Cardiac fibroblast (primary cell): ENCODE results near the gene GNB2.
"Not testable (repeated sequence)": the region's sequence is repeated elsewhere in the genome, so short reads cannot be mapped to it uniquely, and the experiment has no call there.

Source experiments
- DNase-seq, 2 donors: peaks; one replicate each; pipeline versions ENCODE4 v3.0.0 to v3.0.0-alpha.2; 2010; ENCODE audit warnings: low read depth in 2 of 2
- H3K4me3 ChIP-seq, 2 donors: replicated peaks in 1 of 2; 1 replicate in 1 of 2; 2 replicates in 1 of 2; pipeline ENCODE4 v1.5.1; 2011; ENCODE audit warnings: low read depth in 2 of 2, low read length in 2 of 2, mild to moderate bottlenecking in 2 of 2, moderate library complexity in 1 of 2
- TF ChIP-seq, protein P1 (sequence below): IDR thresholded peaks from one replicate; pipeline ENCODE4 v1.5.1; 2011; ENCODE audit warnings: low read depth, mild to moderate bottlenecking, low read length, inconsistent platforms

Gene GNB2

DNA sequence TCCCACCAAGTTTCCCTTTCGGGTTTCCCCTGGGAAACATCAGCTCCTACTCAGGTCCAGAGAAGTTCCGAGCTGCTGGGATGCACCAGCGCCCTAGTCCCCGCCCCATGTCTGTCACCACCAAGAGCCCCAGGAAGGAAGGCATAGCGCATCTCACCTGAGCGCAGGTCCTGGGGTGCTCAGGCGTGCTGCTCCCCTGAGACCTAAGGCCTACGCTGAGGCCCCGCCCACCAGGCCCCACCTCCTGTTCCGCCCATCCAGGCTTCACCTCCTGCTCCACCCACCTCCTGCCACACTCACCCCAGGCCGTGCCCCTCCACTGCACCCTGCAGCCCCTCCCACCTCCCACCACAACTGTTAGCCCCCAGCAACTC lies 31.0 kb upstream of the GNB2 start:
- no peak overlapping the region for H3K4me3 ChIP-seq
- TF ChIP-seq, protein P1, sequence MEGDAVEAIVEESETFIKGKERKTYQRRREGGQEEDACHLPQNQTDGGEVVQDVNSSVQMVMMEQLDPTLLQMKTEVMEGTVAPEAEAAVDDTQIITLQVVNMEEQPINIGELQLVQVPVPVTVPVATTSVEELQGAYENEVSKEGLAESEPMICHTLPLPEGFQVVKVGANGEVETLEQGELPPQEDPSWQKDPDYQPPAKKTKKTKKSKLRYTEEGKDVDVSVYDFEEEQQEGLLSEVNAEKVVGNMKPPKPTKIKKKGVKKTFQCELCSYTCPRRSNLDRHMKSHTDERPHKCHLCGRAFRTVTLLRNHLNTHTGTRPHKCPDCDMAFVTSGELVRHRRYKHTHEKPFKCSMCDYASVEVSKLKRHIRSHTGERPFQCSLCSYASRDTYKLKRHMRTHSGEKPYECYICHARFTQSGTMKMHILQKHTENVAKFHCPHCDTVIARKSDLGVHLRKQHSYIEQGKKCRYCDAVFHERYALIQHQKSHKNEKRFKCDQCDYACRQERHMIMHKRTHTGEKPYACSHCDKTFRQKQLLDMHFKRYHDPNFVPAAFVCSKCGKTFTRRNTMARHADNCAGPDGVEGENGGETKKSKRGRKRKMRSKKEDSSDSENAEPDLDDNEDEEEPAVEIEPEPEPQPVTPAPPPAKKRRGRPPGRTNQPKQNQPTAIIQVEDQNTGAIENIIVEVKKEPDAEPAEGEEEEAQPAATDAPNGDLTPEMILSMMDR, result no peak
- DNase-seq, result no peak

DNA sequence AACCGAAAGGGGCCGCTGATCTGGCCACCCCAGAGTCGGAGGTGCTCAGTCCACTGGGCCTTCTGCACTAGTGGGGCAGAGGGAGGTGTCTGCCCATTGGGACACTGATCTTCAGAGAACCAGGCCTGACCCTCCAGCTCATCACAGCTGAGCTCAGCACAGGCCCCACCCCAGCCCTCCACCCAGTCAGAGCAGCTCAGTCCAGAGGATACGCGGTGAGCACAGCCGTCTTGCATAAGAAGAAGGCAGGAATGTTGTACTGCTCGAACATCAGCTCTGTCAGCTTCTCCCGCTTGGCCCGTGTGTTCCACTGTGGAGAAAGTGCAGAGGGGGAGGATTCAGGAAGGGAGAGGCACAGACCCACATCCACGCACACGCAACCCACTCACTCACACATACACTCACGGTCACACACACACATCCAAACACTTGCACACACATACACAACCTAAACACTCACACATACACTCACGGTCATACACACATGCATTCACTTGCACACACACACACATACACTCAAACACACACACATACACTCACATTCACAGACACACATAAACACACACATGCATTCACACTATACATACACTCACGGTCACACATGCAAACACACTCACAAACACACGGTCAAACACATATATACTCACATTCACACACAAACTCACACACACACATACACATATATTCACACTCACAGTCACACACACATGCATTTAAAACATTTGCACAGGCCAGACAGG lies 23.5 kb upstream of the GNB2 start:
- TF ChIP-seq, protein P1, result no peak
- H3K4me3 ChIP-seq, result no peak overlapping the region
- DNase-seq, result peak in 1 of 2 donors; percentile 16

DNA sequence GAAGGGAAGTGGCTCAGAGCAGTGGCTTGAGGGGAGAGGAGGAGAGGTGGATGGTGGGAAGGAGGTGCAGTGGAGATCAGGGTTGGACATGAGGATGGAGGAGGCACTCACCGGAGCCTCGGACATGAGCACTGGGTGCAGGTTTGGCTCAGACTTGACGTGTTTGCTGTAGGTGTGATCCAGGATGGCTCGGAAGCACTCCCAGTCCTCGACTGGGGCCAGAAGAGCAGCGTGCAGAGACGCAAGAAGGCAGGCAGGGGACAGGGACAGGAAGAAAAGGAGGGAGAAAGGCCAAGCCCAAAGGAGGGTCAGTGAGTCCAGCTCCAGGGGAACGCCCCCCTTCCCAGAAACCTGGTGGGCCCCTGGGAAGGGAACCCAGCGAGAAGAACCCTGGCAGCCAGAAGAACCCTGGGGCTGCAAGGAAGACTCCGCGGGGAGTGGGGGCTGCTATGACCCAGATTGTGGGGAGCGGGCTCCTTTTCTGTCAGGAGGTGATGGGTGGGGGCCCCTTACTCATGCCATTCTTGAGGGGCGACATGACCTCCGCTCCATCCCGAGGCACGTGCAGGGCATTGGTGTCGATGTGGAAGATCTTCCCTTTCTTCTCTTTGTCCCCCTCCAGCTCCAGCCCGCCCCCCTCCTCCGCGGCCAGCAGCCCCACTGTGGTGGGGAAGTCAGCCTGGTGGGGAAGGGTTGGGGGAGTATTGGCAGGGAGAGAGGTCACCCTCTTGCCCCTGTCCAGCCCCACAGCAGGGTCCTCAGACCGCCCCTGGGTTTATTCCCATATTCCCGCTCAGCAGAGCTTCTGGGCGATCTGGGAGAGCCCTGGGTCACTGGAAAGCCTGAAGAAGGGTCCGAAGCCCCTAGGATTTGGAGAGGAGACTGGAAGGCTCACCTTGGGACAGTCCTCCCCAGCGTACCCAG lies 18.4 kb upstream of the GNB2 start:
- DNase-seq, result no peak
- TF ChIP-seq, protein P1, result no peak
- H3K4me3 ChIP-seq, result no peak overlapping the region

DNA sequence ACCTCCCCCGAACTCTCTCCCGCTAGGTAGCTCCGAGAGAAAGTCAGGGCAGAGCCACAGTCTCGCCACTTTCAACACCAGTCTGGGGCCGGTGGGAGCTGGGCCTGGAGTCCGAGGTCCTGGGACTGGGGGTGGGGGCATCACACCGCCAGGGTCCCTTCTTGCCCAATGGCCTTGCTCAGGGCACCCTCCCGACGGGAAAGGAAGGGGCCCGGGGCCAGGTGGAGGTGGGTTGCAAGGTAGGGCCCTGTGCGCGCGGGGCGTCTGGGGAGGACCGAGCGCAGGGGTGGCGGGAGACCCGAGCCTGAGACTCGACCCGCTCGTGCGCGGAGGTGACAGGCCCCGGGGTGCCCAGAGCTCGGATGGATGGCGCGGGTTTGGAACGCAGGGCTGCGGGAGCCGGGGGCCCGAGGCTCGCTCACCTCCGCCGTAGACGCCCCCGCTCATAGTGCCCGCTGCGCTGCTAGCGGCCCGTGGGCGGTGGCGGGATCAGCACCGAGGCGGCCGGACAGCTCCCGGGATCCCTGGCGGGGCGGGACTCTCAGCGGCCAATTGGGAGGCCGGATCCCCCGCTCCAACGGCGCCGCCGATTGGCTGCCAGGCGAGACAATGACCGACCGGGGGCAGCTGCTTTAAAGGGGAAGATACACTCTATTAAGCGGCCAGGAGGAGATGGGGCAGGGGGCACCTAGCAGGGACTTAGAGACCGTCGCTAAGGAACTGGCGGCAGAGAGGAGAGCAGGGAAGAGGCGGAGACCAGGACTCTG lies 17.4 kb upstream of the GNB2 start, which contains the start of gene ACTL6B:
Gene ACTL6B (minus strand): TSS at position 541 of the 767 bp plus-strand sequence. CDS start 94 bp downstream, at position 447.
- TF ChIP-seq, protein P1, result no peak
- H3K4me3 ChIP-seq, result no peak within 1 kb of the TSS
- DNase-seq, result peak; percentile 41 to 47

DNA sequence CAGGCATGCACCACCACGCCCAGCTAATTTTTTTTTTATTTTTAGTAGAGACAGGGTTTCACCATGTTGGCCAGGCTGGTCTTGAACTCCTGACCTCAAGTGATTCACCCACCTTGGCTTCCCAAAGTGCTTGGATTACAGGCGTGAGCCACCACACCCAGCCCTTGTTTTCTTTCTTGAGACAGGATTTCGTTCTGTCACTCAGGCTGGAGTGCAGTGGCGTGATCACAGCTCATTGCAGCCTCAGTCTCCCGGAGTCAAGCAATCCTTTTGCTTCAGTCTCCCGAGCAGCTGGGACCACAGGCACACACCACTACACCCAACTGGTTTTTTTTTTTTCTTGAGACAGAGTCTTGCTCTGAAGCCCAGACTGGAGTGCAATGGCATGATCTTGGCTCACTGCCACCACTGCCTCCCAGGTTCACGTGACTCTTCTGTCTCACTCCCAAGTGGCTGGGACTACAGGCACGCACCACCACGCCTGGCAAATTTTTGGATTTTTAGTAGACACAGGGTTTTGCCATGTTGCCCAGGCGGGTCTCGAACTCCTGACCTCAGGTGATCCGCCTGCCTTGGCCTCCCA lies 11.3 kb upstream of the GNB2 start:
- DNase-seq, H3K4me3 ChIP-seq: not testable (repeated sequence)

DNA sequence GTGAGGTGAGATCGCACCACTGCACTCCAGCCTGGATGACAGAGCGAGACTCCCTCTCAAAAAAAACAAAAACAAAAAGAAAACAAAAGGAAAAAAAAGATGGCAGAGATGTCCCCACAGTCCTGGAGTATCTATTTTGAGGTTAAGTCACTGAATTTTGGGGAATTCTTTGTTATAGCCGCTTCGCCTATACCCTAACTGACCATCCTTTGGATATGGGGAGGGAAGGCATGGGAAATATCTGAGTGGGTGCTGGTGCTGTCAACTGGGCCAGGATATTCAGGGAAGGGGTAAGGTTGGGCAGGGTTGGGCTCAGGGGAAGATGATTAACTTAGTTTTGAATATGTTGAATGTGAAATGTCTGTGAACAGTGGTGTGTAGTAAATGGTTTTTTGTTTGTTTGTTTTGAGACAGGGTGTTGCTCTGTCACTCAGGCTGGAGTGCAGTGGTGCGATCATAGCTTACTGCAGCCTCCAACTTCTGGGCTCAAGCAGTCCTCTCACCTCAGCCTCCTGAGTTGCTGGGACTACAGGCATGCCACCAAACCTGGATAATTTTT lies 8.3 kb upstream of the GNB2 start:
- TF ChIP-seq, protein P1, result no peak

More for the DNA sequence above, 8.3 kb upstream of the GNB2 start:
- no peak overlapping the region for H3K4me3 ChIP-seq
- no peak for DNase-seq
